Measurements from ENCODE around the gene UST.
"Not testable (repeated sequence)": the region's sequence is repeated elsewhere in the genome, so short reads cannot be mapped to it uniquely, and the experiment has no call there.

UST gene

GRCh38 chr6:148836751-148837150, 89.9 kb downstream of the UST start:
- no peak for DNase-seq (ENCODE audit: low spot score)

- DNase-seq (ENCODE audit: low spot score), result no peak
Observed at GRCh38 chr6:148837941-148838340, 91.1 kb downstream of the UST start.

- no peak for DNase-seq (ENCODE audit: low spot score)
Observed at GRCh38 chr6:148839044-148839443, 92.2 kb downstream of the UST start.

- DNase-seq (ENCODE audit: low spot score), result no peak
Observed at GRCh38 chr6:148840256-148840655, 93.4 kb downstream of the UST start.

GRCh38 chr6:148842296-148843019, 95.6 kb downstream of the UST start:
- DNase-seq (ENCODE audit: low spot score), result no peak

GRCh38 chr6:148845464-148845863, 98.6 kb downstream of the UST start:
- DNase-seq (ENCODE audit: low spot score), result no peak

- DNase-seq (ENCODE audit: low spot score), result no peak
Observed at GRCh38 chr6:148846778-148847761, 100.2 kb downstream of the UST start.

GRCh38 chr6:148848915-148849314, 102.1 kb downstream of the UST start:
- no peak for DNase-seq (ENCODE audit: low spot score)

GRCh38 chr6:148849449-148849848, 102.6 kb downstream of the UST start:
- DNase-seq (ENCODE audit: low spot score), result not testable (repeated sequence)

GRCh38 chr6:148850964-148851363, 104.1 kb downstream of the UST start:
- no peak for DNase-seq (ENCODE audit: low spot score)

- DNase-seq (ENCODE audit: low spot score), result no peak
Observed at GRCh38 chr6:148851683-148852556, 105.1 kb downstream of the UST start.

GRCh38 chr6:148852688-148853087, 105.9 kb downstream of the UST start:
- no peak for DNase-seq (ENCODE audit: low spot score)

GRCh38 chr6:148853113-148853512, 106.3 kb downstream of the UST start:
- not testable (repeated sequence) for DNase-seq (ENCODE audit: low spot score)

GRCh38 chr6:148854096-148854495, 107.3 kb downstream of the UST start:
- DNase-seq (ENCODE audit: low spot score), result no peak

- no peak for DNase-seq (ENCODE audit: low spot score)
Observed at GRCh38 chr6:148854992-148855391, 108.2 kb downstream of the UST start.

- DNase-seq (ENCODE audit: low spot score), result no peak
Observed at GRCh38 chr6:148855744-148856143, 108.9 kb downstream of the UST start.

GRCh38 chr6:148857798-148858390, 111.1 kb downstream of the UST start:
- no peak for DNase-seq (ENCODE audit: low spot score)

- not testable (repeated sequence) for DNase-seq (ENCODE audit: low spot score)
Observed at GRCh38 chr6:148864132-148864531, 117.3 kb downstream of the UST start.

- no peak for DNase-seq (ENCODE audit: low spot score)
Observed at GRCh38 chr6:148864941-148865340, 118.1 kb downstream of the UST start.

GRCh38 chr6:148866657-148867268, 119.9 kb downstream of the UST start:
- DNase-seq (ENCODE audit: low spot score), result no peak

- DNase-seq (ENCODE audit: low spot score), result no peak
Observed at GRCh38 chr6:148867862-148868261, 121.0 kb downstream of the UST start.
